ENCODE results near the gene EFR3B. TPM values are rescaled to one million over a fixed set of nuclear protein-coding genes. Genes with fewer than 3 reads are reported as not detected.

EFR3B gene
- total and polyA plus RNA-seq, 4 donors = 0.68 to 6.1 (median 3.6) TPM

DNA sequence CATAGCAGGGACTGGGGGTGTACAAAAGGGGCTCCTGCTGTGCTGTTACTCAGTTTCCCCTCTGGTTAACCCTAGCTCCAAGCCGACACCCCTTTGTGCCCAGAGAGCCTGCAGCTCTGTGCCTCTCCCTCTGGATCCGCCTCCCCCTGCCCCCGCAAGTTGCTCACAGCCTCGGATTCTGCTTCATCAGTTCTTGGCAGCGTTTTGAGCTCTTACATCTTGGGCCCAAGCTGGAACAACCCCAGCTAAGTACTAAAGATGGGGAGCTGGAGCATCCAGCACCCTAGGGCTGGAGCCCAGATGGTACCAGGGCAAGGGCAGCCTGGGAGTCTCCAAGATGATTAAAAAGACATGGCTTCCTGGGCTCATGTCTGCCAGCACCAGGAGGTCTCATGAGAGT is 85.8 kb downstream of the EFR3B start:
- H3K9me3 ChIP-seq (ENCODE audit: control insufficient read depth in 4 of 4, insufficient read depth in 3 of 4, low read length in 3 of 4) = peaks cover 0 to 3% (median 0%) of the 10 kb centered on the region in 4 donors
- peaks cover 0 to 8% (median 0%) of the 10 kb centered on the region in 5 donors for H3K4me1 ChIP-seq (ENCODE audit: control insufficient read depth in 5 of 5, insufficient read depth in 5 of 5, low read length in 5 of 5)
- no peaks in the 10 kb centered on the region for H3K36me3 ChIP-seq (ENCODE audit: control insufficient read depth in 4 of 4, insufficient read depth in 4 of 4, low read length in 4 of 4)
- H3K27me3 ChIP-seq (ENCODE audit: control insufficient read depth in 3 of 3, insufficient read depth in 3 of 3, low read length in 2 of 3) = peaks cover 0 to 4% (median 0%) of the 10 kb centered on the region in 3 donors
- H3K27ac ChIP-seq (ENCODE audit: low read depth in 1 of 2, low read length in 1 of 2) = no peak overlapping the region
- no peak for ATAC-seq (ENCODE audit: insufficient read depth, low FRiP score)
- DNase-seq = peak in 2 of 3 donors; percentile 34 to 58
- no peak for TF ChIP-seq CTCF (IDR thresholded peaks at IDR 0.05; ENCODE audit: control extremely low read depth, extremely low read depth)
- H3K9ac ChIP-seq (ENCODE audit: insufficient read depth in 1 of 2, low read length in 2 of 2) = no peak overlapping the region
- no peak overlapping the region for H3K4me3 ChIP-seq
- 80 to 81% methylated on average over 5 of the region's 5 CpGs for WGBS, 2 donors

DNA sequence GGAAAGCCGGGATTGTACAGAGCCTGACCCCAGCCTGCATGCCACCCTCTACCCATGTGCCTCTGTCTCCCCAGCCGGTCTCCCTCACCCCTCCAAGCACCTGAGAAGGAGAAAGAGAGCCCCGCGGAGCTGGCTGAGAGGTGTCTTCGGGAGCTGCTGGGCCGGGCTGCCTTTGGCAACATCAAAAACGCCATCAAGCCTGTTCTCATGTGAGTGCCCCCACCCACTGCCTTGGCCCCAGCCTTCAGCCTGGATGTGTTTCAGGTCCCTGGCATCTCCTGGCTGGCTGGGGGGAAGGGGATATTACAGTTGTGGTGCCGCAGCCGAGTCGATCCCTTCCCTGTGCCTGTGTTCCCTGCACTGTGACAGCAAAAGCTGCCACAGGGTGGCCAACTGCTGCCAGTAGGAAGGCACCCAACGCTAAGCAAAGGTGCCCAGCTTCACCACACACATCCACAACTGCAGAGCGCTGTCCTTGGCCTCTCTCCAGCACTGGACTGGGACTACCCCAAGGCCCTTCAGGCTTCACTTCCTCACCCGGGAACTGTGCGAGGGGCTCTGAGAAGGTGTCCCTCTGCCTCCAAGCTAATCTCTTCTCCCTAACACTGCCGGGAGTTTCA is 88.1 kb downstream of the EFR3B start:
- H3K4me1 ChIP-seq (ENCODE audit: control insufficient read depth in 5 of 5, insufficient read depth in 5 of 5, low read length in 5 of 5) = peaks cover 0 to 8% (median 0%) of the 10 kb centered on the region in 5 donors
- H3K36me3 ChIP-seq (ENCODE audit: control insufficient read depth in 4 of 4, insufficient read depth in 4 of 4, low read length in 4 of 4) = no peaks in the 10 kb centered on the region
- H3K4me3 ChIP-seq = no peak overlapping the region
- WGBS, 2 donors = 88 to 91% methylated on average over 15 of the region's 15 CpGs
- no peak for ATAC-seq (ENCODE audit: insufficient read depth, low FRiP score)
- no peak overlapping the region for H3K27ac ChIP-seq (ENCODE audit: low read depth in 1 of 2, low read length in 1 of 2)
- peaks cover 0 to 4% (median 0%) of the 10 kb centered on the region in 3 donors for H3K27me3 ChIP-seq (ENCODE audit: control insufficient read depth in 3 of 3, insufficient read depth in 3 of 3, low read length in 2 of 3)
- H3K9me3 ChIP-seq (ENCODE audit: control insufficient read depth in 4 of 4, insufficient read depth in 3 of 4, low read length in 3 of 4) = peaks cover 0 to 3% (median 0%) of the 10 kb centered on the region in 4 donors
- no peak for DNase-seq
- no peak overlapping the region for H3K9ac ChIP-seq (ENCODE audit: insufficient read depth in 1 of 2, low read length in 2 of 2)
- TF ChIP-seq CTCF (IDR thresholded peaks at IDR 0.05; ENCODE audit: control extremely low read depth, extremely low read depth) = no peak

DNA sequence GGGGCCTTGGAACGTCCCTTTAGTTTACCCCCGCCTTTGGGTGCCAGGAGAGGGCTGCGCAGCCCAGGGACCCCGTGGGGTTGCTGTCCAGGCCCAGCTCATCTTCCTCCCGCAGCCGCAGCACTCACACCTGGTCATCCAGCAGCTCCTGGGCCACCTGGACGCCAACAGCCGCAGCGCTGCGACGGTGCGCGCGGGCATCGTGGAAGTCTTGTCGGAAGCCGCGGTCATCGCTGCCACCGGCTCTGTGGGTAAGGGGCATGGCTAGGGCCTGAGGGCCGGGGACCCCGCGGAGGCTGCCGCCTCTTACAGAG is 89.3 kb downstream of the EFR3B start:
- peaks cover 0 to 5% (median 0%) of the 10 kb centered on the region in 4 donors for H3K9me3 ChIP-seq (ENCODE audit: control insufficient read depth in 4 of 4, insufficient read depth in 3 of 4, low read length in 3 of 4)
- H3K27ac ChIP-seq (ENCODE audit: low read depth in 1 of 2, low read length in 1 of 2) = no peak overlapping the region
- no peak for TF ChIP-seq CTCF (IDR thresholded peaks at IDR 0.05; ENCODE audit: control extremely low read depth, extremely low read depth)
- ATAC-seq (ENCODE audit: insufficient read depth, low FRiP score) = no peak
- H3K9ac ChIP-seq (ENCODE audit: insufficient read depth in 1 of 2, low read length in 2 of 2) = no peak overlapping the region
- H3K4me3 ChIP-seq = no peak overlapping the region
- peaks cover 0 to 4% (median 0%) of the 10 kb centered on the region in 3 donors for H3K27me3 ChIP-seq (ENCODE audit: control insufficient read depth in 3 of 3, insufficient read depth in 3 of 3, low read length in 2 of 3)
- peaks cover 0 to 8% (median 0%) of the 10 kb centered on the region in 5 donors for H3K4me1 ChIP-seq (ENCODE audit: control insufficient read depth in 5 of 5, insufficient read depth in 5 of 5, low read length in 5 of 5)
- H3K36me3 ChIP-seq (ENCODE audit: control insufficient read depth in 4 of 4, insufficient read depth in 4 of 4, low read length in 4 of 4) = peaks cover 0 to 3% (median 0%) of the 10 kb centered on the region in 4 donors
- DNase-seq = no peak
- 57 to 58% methylated on average over 24 of the region's 24 CpGs for WGBS, 2 donors
